Keratinocyte (primary cell): Measurements from ENCODE around the gene TP73. TPM values are rescaled to one million over a fixed set of nuclear protein-coding genes. Genes with fewer than 3 reads are reported as not detected.
"Not testable (repeated sequence)": the region's sequence is repeated elsewhere in the genome, so short reads cannot be mapped to it uniquely, and the experiment has no call there.

Source experiments
- DNase-seq: peaks from one replicate; pipeline ENCODE4 v3.0.0-alpha.2; 2011; ENCODE audit warnings: low read depth, missing footprints, low spot score
- FAIRE-seq: peaks from 2 replicates; lab custom pipeline; 2011; peaks lifted over from hg19 to GRCh38; lab: Jason Lieb, UNC
- H2AFZ ChIP-seq: 2 replicates; pipeline ENCODE4 v1.6.0; 2012; ENCODE audit warnings: low read length, control low read depth, inconsistent platforms; ENCODE audit not compliant: control insufficient read depth
- H3K27ac ChIP-seq: 2 replicates; pipeline ENCODE4 v1.5.1; 2011; ENCODE audit warnings: low read length; ENCODE audit not compliant: control insufficient read depth, insufficient read depth
- H3K27me3 ChIP-seq: 3 replicates; pipeline ENCODE4 v1.6.0; 2011; ENCODE audit warnings: low read length; ENCODE audit not compliant: control insufficient read depth, insufficient read depth; ENCODE audit errors: extremely low read depth
- H3K36me3 ChIP-seq, 2 experiments: 2 replicates in 1 of 2; 3 replicates in 1 of 2; pipeline ENCODE4 v1.5.1; 2011; ENCODE audit warnings: low read length in 2 of 2, mild to moderate bottlenecking in 1 of 2; ENCODE audit not compliant: control insufficient read depth in 2 of 2, insufficient read depth in 2 of 2; ENCODE audit errors: extremely low read depth in 1 of 2
- H3K4me1 ChIP-seq: 3 replicates; pipeline ENCODE4 v1.5.1; 2011; ENCODE audit warnings: low read length; ENCODE audit not compliant: control insufficient read depth, insufficient read depth; ENCODE audit errors: extremely low read depth
- H3K4me2 ChIP-seq: 3 replicates; pipeline ENCODE4 v1.6.0; 2011; ENCODE audit warnings: low read depth, low read length; ENCODE audit not compliant: control insufficient read depth, insufficient read depth; ENCODE audit errors: extremely low read depth
- H3K4me3 ChIP-seq, 3 experiments: fragments of 200-600 bp in 1 of 3; sonication (generic) in 1 of 3; 2 replicates in 2 of 3; 3 replicates in 1 of 3; pipeline ENCODE4 v1.5.1; 2011 to 2016; ENCODE audit warnings: low read length in 3 of 3, mild to moderate bottlenecking in 3 of 3, control low read depth in 2 of 3, inconsistent platforms in 1 of 3, low read depth in 1 of 3, mixed read lengths in 1 of 3, mixed run types in 1 of 3, moderate library complexity in 1 of 3; ENCODE audit not compliant: control insufficient read depth in 2 of 3, insufficient read depth in 2 of 3; ENCODE audit errors: extremely low read depth in 1 of 3
- H3K79me2 ChIP-seq: 2 replicates; pipeline ENCODE4 v1.6.0; 2012; ENCODE audit warnings: low read length; ENCODE audit not compliant: control insufficient read depth, insufficient read depth
- H3K9ac ChIP-seq: 3 replicates; pipeline ENCODE4 v1.6.0; 2011; ENCODE audit warnings: low read length; ENCODE audit not compliant: control insufficient read depth, insufficient read depth; ENCODE audit errors: extremely low read depth
- H3K9me1 ChIP-seq: 3 replicates; pipeline ENCODE4 v1.6.0; 2011; ENCODE audit warnings: low read length; ENCODE audit not compliant: control insufficient read depth, insufficient read depth; ENCODE audit errors: extremely low read depth
- H3K9me3 ChIP-seq: 2 replicates; pipeline ENCODE4 v1.5.1; 2012; ENCODE audit warnings: low read depth, low read length; ENCODE audit not compliant: control insufficient read depth
- H4K20me1 ChIP-seq: 3 replicates; pipeline ENCODE4 v1.6.0; 2011; ENCODE audit warnings: low read length; ENCODE audit not compliant: control insufficient read depth, insufficient read depth; ENCODE audit errors: extremely low read depth
- CTCF ChIP-seq, 3 experiments: IDR thresholded peaks in 1 of 3; conservative IDR thresholded peaks in 1 of 3; optimal IDR thresholded peaks in 1 of 3; 2 replicates in 2 of 3; 3 replicates in 1 of 3; pipeline versions ENCODE3 to v1.5.1; 2011; ENCODE audit warnings: low read length in 3 of 3, mild to moderate bottlenecking in 3 of 3, moderate library complexity in 2 of 3, control low read depth in 1 of 3, inconsistent platforms in 1 of 3; ENCODE audit not compliant: insufficient read depth in 2 of 3; ENCODE audit errors: extremely low read depth in 1 of 3
- EZH2 ChIP-seq: IDR thresholded peaks from one replicate; pipeline ENCODE4 v1.6.1; 2012; ENCODE audit warnings: inconsistent platforms, mild to moderate bottlenecking, low read length, moderate library complexity
- dilution Hi-C: fragments of 300-500 bp; cut with MboI; formaldehyde crosslinking; loops from one replicate; pipeline ENCODE4 v1.7.0; 2020; ENCODE audit warnings: low sequenced_read_pairs; ENCODE audit not compliant: extremely low pct_ligation_motif_present
- polyA plus RNA-seq, 5 experiments: library from polyadenylated mRNA; depleted of rRNA in 3 of 5; stranded (reverse) in 3 of 5; stranded (forward) in 1 of 5; unstranded in 1 of 5; fragments of >200 nt; gene quantifications; 1 replicate in 1 of 5; 2 replicates in 3 of 5; 3 replicates in 1 of 5; pipeline versions ENCODE4 v1.2.1 to v1.2.3, GENCODE V29; 2011 to 2012; ENCODE audit warnings: missing spikeins in 2 of 5, low read depth in 1 of 5, low replicate concordance in 1 of 5

Gene TP73
- polyA plus RNA-seq, 1 donor (not counting 4 experiments of a cell fraction or from before 2014, with no cell fraction given) = 0.14 TPM

GRCh38 chr1:3747903-3748302, 95.6 kb downstream of the TP73 start:
- Histone ChIP-seq H3K9ac (no peak overlapping the region), H3K36me3 (peaks cover 0 to 3% of the 10 kb centered on the region in 2 experiments), H3K4me1 (peaks cover 15% of the 10 kb centered on the region), H3K4me3 (peak overlapping the region in 2 of 3 experiments; percentile 56 to 68), H3K9me1 (no peaks in the 10 kb centered on the region), H4K20me1 (no peaks in the 10 kb centered on the region), H3K27me3 (peaks cover 5% of the 10 kb centered on the region), H3K79me2 (no peaks in the 10 kb centered on the region), H3K27ac (no peak overlapping the region), H3K9me3 (no peaks in the 10 kb centered on the region), H2AFZ (no peak overlapping the region), H3K4me2 (peak overlapping the region; percentile 50)
- TF ChIP-seq EZH2 (no peak), CTCF (optimal IDR thresholded peaks at IDR 0.05 in 1 of 3, IDR thresholded peaks at IDR 0.05 in 1 of 3, conservative IDR thresholded peaks at IDR 0.05 in 1 of 3; ENCODE audit: extremely low read depth in 1 of 3, insufficient read depth in 2 of 3, low read length in 3 of 3) (no peak)
- DNase-seq = no peak
- no peak for FAIRE-seq
- dilution Hi-C loops = no loop called here

DNA sequence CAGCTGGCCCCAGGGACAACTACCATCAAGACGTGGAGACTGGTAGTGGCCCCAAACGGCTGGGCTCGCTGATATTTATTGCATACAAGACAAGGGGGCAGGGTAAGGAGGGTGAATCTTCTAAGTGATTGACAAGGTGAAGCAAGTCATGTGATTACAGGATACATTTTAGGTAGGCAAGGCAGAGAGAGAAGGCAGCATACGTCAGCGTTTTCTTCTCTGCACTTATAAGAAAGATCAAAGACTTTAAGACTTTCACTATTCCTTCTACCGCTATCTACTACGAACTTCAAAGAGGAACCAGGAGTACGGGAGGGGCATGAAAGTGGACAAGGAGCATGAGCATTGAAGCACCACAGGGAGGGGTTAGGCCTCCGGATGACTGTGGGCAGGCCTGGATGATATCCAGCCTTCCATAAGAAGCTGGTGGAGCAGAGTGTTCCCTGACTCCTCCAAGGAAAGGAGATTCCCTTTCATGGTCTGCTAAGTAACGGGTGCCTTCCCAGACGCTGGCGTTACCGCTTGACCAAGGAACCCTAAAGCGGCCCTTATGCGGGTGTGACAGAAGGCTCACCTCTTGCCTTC, 96.1 kb downstream of the TP73 start:
- H3K9ac ChIP-seq, H3K79me2 ChIP-seq, DNase-seq, H3K9me1 ChIP-seq, H4K20me1 ChIP-seq, H3K9me3 ChIP-seq, H3K36me3 ChIP-seq, H2AFZ ChIP-seq, dilution Hi-C loops, FAIRE-seq, H3K27ac ChIP-seq, H3K4me2 ChIP-seq, H3K27me3 ChIP-seq, H3K4me3 ChIP-seq: not testable (repeated sequence)
- H3K4me1 ChIP-seq = peaks cover 14% of the 10 kb centered on the region

DNA sequence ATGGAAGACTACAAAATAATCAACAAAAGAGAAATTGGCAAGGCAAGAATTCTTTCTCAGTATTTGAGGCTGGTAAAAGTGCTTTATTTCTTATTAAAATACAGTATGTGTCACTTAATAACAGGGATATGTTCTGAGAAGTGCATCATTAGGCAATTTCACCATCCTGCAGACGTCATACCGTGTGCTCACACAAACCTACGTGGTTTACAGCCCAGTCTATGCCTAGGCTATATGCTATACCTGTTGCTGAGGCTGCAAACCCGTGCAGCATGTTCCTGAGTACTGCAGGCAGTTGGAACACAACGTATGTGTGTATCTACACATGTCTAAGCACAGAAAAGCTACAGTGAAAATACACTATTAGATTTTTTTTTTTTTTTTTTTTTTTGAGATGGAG, 97.2 kb downstream of the TP73 start:
- H3K36me3 ChIP-seq = no peaks in the 10 kb centered on the region
- DNase-seq = no peak
- peaks cover 14% of the 10 kb centered on the region for H3K4me1 ChIP-seq
- H3K9me1 ChIP-seq = no peaks in the 10 kb centered on the region
- H3K4me3 ChIP-seq = no peak overlapping the region
- dilution Hi-C loops = no loop called here
- no peak for FAIRE-seq
- H4K20me1 ChIP-seq = no peaks in the 10 kb centered on the region
- TF ChIP-seq CTCF (optimal IDR thresholded peaks at IDR 0.05 in 1 of 3, IDR thresholded peaks at IDR 0.05 in 1 of 3, conservative IDR thresholded peaks at IDR 0.05 in 1 of 3; ENCODE audit: extremely low read depth in 1 of 3, insufficient read depth in 2 of 3, low read length in 3 of 3) = no peak
- no peak for TF ChIP-seq EZH2
- H3K9ac ChIP-seq = no peak overlapping the region
- no peak overlapping the region for H3K4me2 ChIP-seq
- H3K79me2 ChIP-seq = no peaks in the 10 kb centered on the region
- no peaks in the 10 kb centered on the region for H3K9me3 ChIP-seq
- H3K27ac ChIP-seq = no peak overlapping the region
- H2AFZ ChIP-seq = no peak overlapping the region
- H3K27me3 ChIP-seq = peaks cover 5% of the 10 kb centered on the region
